HepG2 (cell line): Measurements from ENCODE around the gene PLEKHG4. TPM values are rescaled to one million over a fixed set of nuclear protein-coding genes. Genes with fewer than 3 reads are reported as not detected.
A peak's percentile ranks its signal among the peaks of the same experiment; 100 is the strongest.

ENCODE experiments used
- CTCF ChIP-seq: sonication (generic); formaldehyde crosslinking; IDR thresholded peaks from 2 replicates; pipeline ENCODE4 v1.5.0; 2020; ENCODE audit warnings: mild to moderate bottlenecking, missing genetic modification reagents, moderate library complexity
- ESRRA ChIP-seq: sonication (generic); formaldehyde crosslinking; IDR thresholded peaks from 2 replicates; pipeline ENCODE4 v1.5.1; 2020; ENCODE audit warnings: mild to moderate bottlenecking, low read depth, missing genetic modification reagents
- NFYB ChIP-seq: sonication (generic); formaldehyde crosslinking; IDR thresholded peaks from 2 replicates; pipeline ENCODE4 v1.4.0; 2020; ENCODE audit warnings: missing genetic modification reagents
- NR2F2 ChIP-seq: IDR thresholded peaks from 2 replicates; pipeline ENCODE4 v1.6.1; 2012; ENCODE audit warnings: low read depth, inconsistent platforms, borderline replicate concordance
- RAD21 ChIP-seq: fragments of 450-650 bp; formaldehyde crosslinking; IDR thresholded peaks from 2 replicates; pipeline ENCODE4 v1.5.0; 2020; ENCODE audit warnings: mild to moderate bottlenecking
- SMC3 ChIP-seq: IDR thresholded peaks from 2 replicates; pipeline ENCODE4 v1.6.1; 2011; ENCODE audit warnings: low read length, improper control_type of control experiment
- STAG1 ChIP-seq: sonication (generic); formaldehyde crosslinking; IDR thresholded peaks from 2 replicates; pipeline ENCODE4 v1.4.0; 2020; ENCODE audit warnings: missing genetic modification reagents
- XRCC5 ChIP-seq: fragments of 200-400 bp; formaldehyde crosslinking; optimal IDR thresholded peaks from 2 replicates; pipeline ENCODE3; 2017; ENCODE audit warnings: mild to moderate bottlenecking, low read length
- YEATS2 ChIP-seq: sonication (generic); formaldehyde crosslinking; IDR thresholded peaks from 2 replicates; pipeline ENCODE4 v1.4.0; 2020; ENCODE audit warnings: missing genetic modification reagents, borderline replicate concordance
- ZBTB2 ChIP-seq: sonication (generic); formaldehyde crosslinking; IDR thresholded peaks from 2 replicates; pipeline ENCODE4 v1.8.0; 2022; ENCODE audit warnings: low read depth, missing genetic modification reagents
- ZFX ChIP-seq: sonication (generic); formaldehyde crosslinking; IDR thresholded peaks from 2 replicates; pipeline ENCODE4 v1.4.0; 2020; ENCODE audit warnings: mild to moderate bottlenecking, low read depth, missing genetic modification reagents, moderate library complexity
- ZMYM2 ChIP-seq: sonication (generic); formaldehyde crosslinking; IDR thresholded peaks from 2 replicates; pipeline ENCODE4 v1.8.0; 2022; ENCODE audit warnings: mild to moderate bottlenecking, missing genetic modification reagents
- ZNF552 ChIP-seq: sonication (generic); formaldehyde crosslinking; IDR thresholded peaks from 2 replicates; pipeline ENCODE4 v1.9.0; 2022; ENCODE audit warnings: missing genetic modification reagents, mild to moderate bottlenecking, borderline replicate concordance
- ZNF589 ChIP-seq: sonication (generic); formaldehyde crosslinking; conservative IDR thresholded peaks from 2 replicates; pipeline ENCODE4 v1.8.0; 2022; ENCODE audit warnings: mild to moderate bottlenecking, moderate library complexity, missing genetic modification reagents
- ZNF883 ChIP-seq: sonication (generic); formaldehyde crosslinking; IDR thresholded peaks from 2 replicates; pipeline ENCODE4 v1.5.1; 2020; ENCODE audit warnings: mild to moderate bottlenecking, missing genetic modification reagents; ENCODE audit errors: not compliant biosample characterization
- ZSCAN25 ChIP-seq: sonication (generic); formaldehyde crosslinking; IDR thresholded peaks from 2 replicates; pipeline ENCODE4 v1.8.0; 2022; ENCODE audit warnings: mild to moderate bottlenecking, missing genetic modification reagents
- ZSCAN29 ChIP-seq: sonication (generic); formaldehyde crosslinking; conservative IDR thresholded peaks from 2 replicates; pipeline ENCODE4 v1.4.0; 2020; ENCODE audit warnings: mild to moderate bottlenecking, missing genetic modification reagents
- polyA plus RNA-seq, 8 experiments: library from polyadenylated mRNA; depleted of rRNA in 3 of 8; stranded (reverse) in 7 of 8; unstranded in 1 of 8; fragments of >200 nt; fragmentation: Illumina TruSeq in 4 of 8; extraction: Trizol in 4 of 8; gene quantifications; 2 replicates each; pipeline versions ENCODE4 v1.2.1 to v1.2.3, GENCODE V29; 2011 to 2016; ENCODE audit warnings: low read depth in 4 of 8, missing spikeins in 1 of 8, mixed read lengths in 1 of 8; ENCODE audit not compliant: insufficient read depth in 1 of 8
- total RNA-seq, 5 experiments: library from RNA; depleted of rRNA; stranded (reverse); fragments of >200 nt; fragmentation: Illumina TruSeq; extraction: Trizol; gene quantifications; 2 replicates each; pipeline ENCODE4 v1.2.3, GENCODE V29; 2016; ENCODE audit warnings: low read depth in 1 of 5
- TF ChIP-seq, protein P1 (sequence below): sonication (generic); formaldehyde crosslinking; conservative IDR thresholded peaks from 2 replicates; pipeline ENCODE4 v1.4.0; 2020; ENCODE audit warnings: missing genetic modification reagents
- TF ChIP-seq, protein P2 (sequence below): sonication (generic); formaldehyde crosslinking; IDR thresholded peaks from 2 replicates; pipeline ENCODE4 v1.8.1; 2023; ENCODE audit warnings: mild to moderate bottlenecking, inconsistent platforms, moderate library complexity, missing genetic modification reagents, borderline replicate concordance
- TF ChIP-seq, protein P3 (sequence below): IDR thresholded peaks from 2 replicates; pipeline ENCODE4 v1.6.1; 2016; ENCODE audit warnings: mild to moderate bottlenecking

Gene PLEKHG4
- total and polyA plus RNA-seq, 2 of the 13 experiments (the other 11 are each of a cell fraction or from before 2014, with no cell fraction given): 7.1 to 13.6 TPM

GRCh38 chr16:67260426-67261063, 18.8 kb upstream of the PLEKHG4 start (continued):
- no peak for TF ChIP-seq NFYB (CRISPR knock-in tag)
- TF ChIP-seq, protein P1, sequence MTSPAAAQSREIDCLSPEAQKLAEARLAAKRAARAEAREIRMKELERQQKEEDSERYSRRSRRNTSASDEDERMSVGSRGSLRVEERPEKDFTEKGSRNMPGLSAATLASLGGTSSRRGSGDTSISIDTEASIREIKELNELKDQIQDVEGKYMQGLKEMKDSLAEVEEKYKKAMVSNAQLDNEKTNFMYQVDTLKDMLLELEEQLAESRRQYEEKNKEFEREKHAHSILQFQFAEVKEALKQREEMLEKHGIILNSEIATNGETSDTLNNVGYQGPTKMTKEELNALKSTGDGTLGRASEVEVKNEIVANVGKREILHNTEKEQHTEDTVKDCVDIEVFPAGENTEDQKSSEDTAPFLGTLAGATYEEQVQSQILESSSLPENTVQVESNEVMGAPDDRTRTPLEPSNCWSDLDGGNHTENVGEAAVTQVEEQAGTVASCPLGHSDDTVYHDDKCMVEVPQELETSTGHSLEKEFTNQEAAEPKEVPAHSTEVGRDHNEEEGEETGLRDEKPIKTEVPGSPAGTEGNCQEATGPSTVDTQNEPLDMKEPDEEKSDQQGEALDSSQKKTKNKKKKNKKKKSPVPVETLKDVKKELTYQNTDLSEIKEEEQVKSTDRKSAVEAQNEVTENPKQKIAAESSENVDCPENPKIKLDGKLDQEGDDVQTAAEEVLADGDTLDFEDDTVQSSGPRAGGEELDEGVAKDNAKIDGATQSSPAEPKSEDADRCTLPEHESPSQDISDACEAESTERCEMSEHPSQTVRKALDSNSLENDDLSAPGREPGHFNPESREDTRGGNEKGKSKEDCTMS: no peak
- no peak for TF ChIP-seq ZBTB2
- peak; percentile 48; the same call in 1 of the 2 replicates for TF ChIP-seq ZFX (CRISPR knock-in tag)
- TF ChIP-seq ZMYM2 (CRISPR knock-in tag): no peak
- TF ChIP-seq CTCF (CRISPR knock-in tag): peak; percentile 80
- TF ChIP-seq NR2F2: no peak
- peak; percentile 83 for TF ChIP-seq SMC3
- TF ChIP-seq ZSCAN29 (CRISPR knock-in tag): no peak
- TF ChIP-seq ZSCAN25: no peak
- TF ChIP-seq ZNF883 (CRISPR knock-in tag): no peak
- no peak for TF ChIP-seq ZNF589 (CRISPR knock-in tag)
- no peak for TF ChIP-seq ESRRA (CRISPR knock-in tag)
- peak; percentile 54 for TF ChIP-seq XRCC5
- TF ChIP-seq, protein P2, sequence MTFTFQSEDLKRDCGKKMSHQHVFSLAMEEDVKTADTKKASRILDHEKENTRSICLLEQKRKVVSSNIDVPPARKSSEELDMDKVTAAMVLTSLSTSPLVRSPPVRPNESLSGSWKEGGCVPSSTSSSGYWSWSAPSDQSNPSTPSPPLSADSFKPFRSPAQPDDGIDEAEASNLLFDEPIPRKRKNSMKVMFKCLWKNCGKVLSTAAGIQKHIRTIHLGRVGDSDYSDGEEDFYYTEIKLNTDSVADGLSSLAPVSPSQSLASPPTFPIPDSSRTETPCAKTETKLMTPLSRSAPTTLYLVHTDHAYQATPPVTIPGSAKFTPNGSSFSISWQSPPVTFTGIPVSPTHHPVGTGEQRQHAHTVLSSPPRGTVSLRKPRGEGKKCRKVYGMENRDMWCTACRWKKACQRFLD (CRISPR knock-in tag): no peak
- TF ChIP-seq, protein P3, sequence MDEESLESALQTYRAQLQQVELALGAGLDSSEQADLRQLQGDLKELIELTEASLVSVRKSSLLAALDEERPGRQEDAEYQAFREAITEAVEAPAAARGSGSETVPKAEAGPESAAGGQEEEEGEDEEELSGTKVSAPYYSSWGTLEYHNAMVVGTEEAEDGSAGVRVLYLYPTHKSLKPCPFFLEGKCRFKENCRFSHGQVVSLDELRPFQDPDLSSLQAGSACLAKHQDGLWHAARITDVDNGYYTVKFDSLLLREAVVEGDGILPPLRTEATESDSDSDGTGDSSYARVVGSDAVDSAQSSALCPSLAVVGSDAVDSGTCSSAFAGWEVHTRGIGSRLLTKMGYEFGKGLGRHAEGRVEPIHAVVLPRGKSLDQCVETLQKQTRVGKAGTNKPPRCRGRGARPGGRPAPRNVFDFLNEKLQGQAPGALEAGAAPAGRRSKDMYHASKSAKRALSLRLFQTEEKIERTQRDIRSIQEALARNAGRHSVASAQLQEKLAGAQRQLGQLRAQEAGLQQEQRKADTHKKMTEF (CRISPR knock-in tag): no peak
- peak; percentile 86 for TF ChIP-seq STAG1 (CRISPR knock-in tag)
- peak; percentile 68 for TF ChIP-seq RAD21 (CRISPR knock-in tag)
- no peak for TF ChIP-seq ZNF552
- TF ChIP-seq YEATS2 (CRISPR knock-in tag): no peak
- TF ChIP-seq, all 625 proteins: peak for 11
